Measurements from ENCODE around the gene ORAI1.

DNA sequence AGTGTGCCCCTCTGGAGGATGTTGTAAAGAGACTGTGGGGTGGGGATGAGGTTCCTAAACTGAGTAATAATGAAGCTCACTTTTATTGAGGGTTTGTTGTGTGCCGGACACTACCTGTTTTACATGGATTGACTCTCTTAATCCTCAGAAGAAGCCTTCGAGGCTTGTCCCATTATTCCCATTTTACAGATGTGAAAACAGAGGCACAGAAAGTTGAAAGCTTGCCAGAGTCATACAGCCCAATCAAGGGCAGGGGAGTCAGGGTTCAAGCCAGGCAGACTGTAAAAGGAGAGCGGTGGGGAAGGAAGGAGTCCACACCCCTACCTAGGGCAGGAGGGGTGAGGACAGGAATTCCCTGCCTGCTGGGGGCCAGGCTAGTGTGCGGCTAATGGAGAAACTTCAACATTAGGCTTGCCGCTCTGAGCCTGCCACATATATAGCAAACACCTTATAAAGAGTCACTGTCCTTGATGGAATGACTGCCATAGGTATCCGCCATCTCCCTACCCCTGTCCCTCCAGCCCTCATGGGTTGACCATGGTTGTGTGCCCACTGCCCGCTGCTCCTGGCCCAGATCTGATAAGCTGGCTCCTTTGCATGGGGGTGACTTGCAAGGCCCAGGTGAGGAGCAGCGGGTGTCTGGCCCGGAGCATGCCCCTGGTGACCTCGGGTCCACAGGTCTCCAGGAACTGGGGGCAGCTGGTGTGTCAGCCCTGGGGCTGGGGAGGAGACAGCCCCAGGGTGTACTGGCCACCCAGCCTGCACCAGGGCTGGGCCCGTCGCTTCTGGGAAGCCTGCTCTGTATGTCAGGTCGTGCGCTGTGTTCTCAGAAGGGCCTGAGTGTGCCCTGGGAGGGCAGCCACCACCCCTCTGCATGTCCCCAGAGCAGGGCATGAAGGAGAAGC lies 12.2 kb downstream of the ORAI1 start:
- no peak for TF ChIP-seq POLR2AphosphoS5 (IDR thresholded peaks at IDR 0.05)
- TF ChIP-seq POLR2A (IDR thresholded peaks at IDR 0.05; ENCODE audit: low read depth), result no peak
- TF ChIP-seq, protein P1, sequence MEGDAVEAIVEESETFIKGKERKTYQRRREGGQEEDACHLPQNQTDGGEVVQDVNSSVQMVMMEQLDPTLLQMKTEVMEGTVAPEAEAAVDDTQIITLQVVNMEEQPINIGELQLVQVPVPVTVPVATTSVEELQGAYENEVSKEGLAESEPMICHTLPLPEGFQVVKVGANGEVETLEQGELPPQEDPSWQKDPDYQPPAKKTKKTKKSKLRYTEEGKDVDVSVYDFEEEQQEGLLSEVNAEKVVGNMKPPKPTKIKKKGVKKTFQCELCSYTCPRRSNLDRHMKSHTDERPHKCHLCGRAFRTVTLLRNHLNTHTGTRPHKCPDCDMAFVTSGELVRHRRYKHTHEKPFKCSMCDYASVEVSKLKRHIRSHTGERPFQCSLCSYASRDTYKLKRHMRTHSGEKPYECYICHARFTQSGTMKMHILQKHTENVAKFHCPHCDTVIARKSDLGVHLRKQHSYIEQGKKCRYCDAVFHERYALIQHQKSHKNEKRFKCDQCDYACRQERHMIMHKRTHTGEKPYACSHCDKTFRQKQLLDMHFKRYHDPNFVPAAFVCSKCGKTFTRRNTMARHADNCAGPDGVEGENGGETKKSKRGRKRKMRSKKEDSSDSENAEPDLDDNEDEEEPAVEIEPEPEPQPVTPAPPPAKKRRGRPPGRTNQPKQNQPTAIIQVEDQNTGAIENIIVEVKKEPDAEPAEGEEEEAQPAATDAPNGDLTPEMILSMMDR (IDR thresholded peaks at IDR 0.05), result no peak
- no peak for TF ChIP-seq EP300 (IDR thresholded peaks at IDR 0.05)
